Coronary artery (tissue), 2 donors: ENCODE results near the gene KRIT1.
"Not testable (repeated sequence)": the region's sequence is repeated elsewhere in the genome, so short reads cannot be mapped to it uniquely, and the experiment has no call there.

Source experiments
- DNase-seq: peaks from one replicate; pipeline ENCODE4 v3.0.0-alpha.2; 2017; ENCODE audit warnings: low spot score
- H3K27ac ChIP-seq, 2 donors: fragments of 200-600 bp; sonication (generic); one replicate each; pipeline ENCODE4 v1.5.1; 2016 to 2019
- H3K4me3 ChIP-seq: fragments of 200-600 bp; sonication (generic); 2 replicates; pipeline ENCODE4 v1.5.1; 2016; ENCODE audit warnings: mild to moderate bottlenecking, moderate library complexity
- TF ChIP-seq, protein P1 (sequence below): fragments of 200-600 bp; sonication (generic); IDR thresholded peaks from one replicate; pipeline ENCODE4 v1.5.1; 2019; ENCODE audit warnings: antibody characterized with exemption

KRIT1 gene

DNA sequence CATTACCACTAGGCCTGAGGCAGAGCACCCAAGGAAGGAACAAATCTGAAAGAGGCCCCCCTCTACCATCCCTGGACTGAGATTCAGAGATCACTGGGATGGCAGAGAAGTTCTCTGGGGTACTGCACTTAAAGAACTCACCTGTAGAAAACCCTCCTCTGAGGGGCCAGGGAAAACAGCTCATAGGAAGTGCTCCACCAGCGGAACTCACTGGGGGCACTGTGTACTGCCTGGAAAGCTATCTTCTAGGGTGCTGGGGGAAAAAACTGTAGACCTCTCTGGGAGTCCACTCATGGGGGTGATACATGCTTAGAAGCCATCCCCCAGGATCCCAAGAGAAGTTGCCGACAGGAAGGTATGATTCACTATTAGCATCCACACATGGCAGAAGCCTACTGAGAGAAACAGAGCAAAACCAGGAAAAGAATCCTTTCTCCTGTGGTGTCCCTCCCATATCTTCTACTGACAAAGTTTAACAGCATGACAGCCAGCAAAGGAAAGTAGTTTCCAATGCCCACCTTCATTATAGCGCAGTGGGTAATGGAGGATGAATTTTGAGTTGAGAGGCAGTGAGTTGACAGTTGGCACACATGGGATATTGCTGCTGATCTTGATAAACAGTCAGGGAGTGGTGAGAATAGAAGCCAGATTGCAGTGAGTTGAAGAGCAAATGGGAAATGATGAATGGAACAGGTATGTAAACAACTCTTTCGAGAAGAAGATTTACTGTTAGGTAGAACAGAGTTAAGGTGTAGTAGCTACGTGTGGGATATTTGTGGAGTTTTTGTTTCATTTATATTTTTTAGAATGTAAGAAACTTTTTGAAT, 20.9 kb upstream of the KRIT1 start:
- DNase-seq: no peak
- Histone ChIP-seq H3K27ac (no peak overlapping the region), H3K4me3 (no peak overlapping the region)
- TF ChIP-seq, protein P1, sequence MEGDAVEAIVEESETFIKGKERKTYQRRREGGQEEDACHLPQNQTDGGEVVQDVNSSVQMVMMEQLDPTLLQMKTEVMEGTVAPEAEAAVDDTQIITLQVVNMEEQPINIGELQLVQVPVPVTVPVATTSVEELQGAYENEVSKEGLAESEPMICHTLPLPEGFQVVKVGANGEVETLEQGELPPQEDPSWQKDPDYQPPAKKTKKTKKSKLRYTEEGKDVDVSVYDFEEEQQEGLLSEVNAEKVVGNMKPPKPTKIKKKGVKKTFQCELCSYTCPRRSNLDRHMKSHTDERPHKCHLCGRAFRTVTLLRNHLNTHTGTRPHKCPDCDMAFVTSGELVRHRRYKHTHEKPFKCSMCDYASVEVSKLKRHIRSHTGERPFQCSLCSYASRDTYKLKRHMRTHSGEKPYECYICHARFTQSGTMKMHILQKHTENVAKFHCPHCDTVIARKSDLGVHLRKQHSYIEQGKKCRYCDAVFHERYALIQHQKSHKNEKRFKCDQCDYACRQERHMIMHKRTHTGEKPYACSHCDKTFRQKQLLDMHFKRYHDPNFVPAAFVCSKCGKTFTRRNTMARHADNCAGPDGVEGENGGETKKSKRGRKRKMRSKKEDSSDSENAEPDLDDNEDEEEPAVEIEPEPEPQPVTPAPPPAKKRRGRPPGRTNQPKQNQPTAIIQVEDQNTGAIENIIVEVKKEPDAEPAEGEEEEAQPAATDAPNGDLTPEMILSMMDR: no peak

- TF ChIP-seq, protein P1: no peak
- Histone ChIP-seq H3K27ac (no peak overlapping the region), H3K4me3 (no peak overlapping the region)
- no peak for DNase-seq
Observed at GRCh38 chr7:92260248-92260781, 14.6 kb upstream of the KRIT1 start.

DNA sequence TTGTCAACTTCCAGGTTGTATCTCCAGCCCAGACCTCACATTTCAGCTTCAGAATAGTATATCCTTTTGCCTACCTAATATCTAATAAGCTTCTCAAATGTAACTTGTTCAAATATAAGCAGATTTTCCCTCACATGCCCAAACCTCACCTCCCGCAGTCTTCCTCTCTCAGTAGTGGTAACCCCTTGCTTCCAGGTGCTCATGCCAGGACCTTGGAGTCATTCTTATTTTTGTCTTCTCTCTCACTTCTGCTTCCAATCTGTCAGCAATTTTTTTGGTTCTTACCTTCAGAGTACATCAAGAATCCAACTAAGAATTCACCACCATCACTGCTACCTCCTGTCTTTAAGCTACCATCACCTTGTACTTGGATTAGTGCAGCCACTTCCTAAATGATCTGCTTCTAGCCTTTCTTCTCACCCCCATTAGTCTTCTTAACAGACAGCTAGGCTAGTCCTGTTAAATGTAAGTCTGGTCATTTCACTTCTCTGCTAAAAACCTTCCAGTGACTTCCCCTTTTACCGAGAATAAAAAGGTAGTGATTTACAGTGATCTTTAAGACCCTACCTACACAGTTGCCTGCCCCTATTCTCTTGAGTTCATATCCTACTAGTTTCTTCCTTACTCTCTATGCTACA, 14.0 kb upstream of the KRIT1 start:
- no peak for DNase-seq
- Histone ChIP-seq H3K27ac (no peak overlapping the region), H3K4me3 (no peak overlapping the region)
- TF ChIP-seq, protein P1: no peak

GRCh38 chr7:92259062-92259461, 13.3 kb upstream of the KRIT1 start:
- no peak for DNase-seq
- no peak overlapping the region for H3K4me3 ChIP-seq
- TF ChIP-seq, protein P1: no peak
- H3K27ac ChIP-seq: no peak overlapping the region

DNA sequence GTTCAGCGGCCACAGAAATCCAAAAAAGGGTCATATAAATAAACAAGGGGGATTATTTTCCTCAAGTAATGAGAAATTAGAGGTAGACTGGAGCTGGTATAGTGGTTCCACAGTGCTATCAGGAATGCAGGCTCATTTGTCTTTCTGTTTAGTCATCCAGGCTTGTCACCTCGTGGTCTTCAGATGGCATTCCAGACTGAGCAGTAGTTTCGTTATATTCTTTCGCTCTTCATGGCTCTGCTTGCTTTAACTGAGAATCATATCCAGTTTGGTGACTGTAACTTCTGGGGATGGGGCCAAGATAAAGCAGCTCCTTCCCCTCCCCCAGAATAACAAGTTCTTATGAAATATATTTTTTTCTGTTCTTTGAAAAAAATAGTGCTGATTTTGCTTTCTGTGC, 9.6 kb upstream of the KRIT1 start:
- TF ChIP-seq, protein P1: no peak
- peak overlapping the region; percentile 56 for H3K4me3 ChIP-seq
- no peak for DNase-seq
- H3K27ac ChIP-seq: peak overlapping the region; percentile 50

- not testable (repeated sequence) for DNase-seq
- Histone ChIP-seq H3K4me3 (peak overlapping the region; percentile 56), H3K27ac (peak overlapping the region; percentile 50)
Observed at GRCh38 chr7:92254800-92255199, 9.1 kb upstream of the KRIT1 start.

DNA sequence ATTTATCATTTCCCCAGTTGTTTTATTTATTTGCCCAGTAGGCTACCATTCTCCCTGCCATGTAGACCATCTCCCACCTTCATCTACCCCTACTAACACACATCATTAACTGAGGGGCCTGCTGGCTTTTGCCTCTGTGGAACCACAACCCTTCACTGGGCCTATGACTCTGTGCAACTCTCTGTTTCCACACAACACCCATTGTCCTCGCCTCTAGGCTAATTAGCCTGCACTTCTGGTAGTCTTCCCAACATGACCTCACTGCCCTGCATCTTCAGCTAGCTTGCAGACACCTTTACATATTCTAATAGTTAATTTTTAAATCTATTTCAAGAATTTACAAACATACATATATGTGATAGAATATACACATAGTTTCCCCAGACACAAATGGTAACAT, 7.5 kb upstream of the KRIT1 start:
- TF ChIP-seq, protein P1: no peak
- DNase-seq: no peak
- Histone ChIP-seq H3K4me3 (no peak overlapping the region), H3K27ac (no peak overlapping the region)
